Fibroblast of pulmonary artery (primary cell): ENCODE data around the gene AKNA.
A peak's percentile ranks its signal among the peaks of the same experiment; 100 is the strongest.

Source experiments
- DNase-seq: peaks from one replicate; pipeline ENCODE4 v3.0.0-alpha.2; 2010; ENCODE audit warnings: low read depth
- H3K4me3 ChIP-seq: replicated peaks from 2 replicates; pipeline ENCODE4 v1.5.1; 2011; ENCODE audit warnings: low read depth, mild to moderate bottlenecking, control low read depth, low read length, moderate library complexity
- CTCF ChIP-seq: IDR thresholded peaks from 2 replicates; pipeline ENCODE4 v1.5.1; 2011; ENCODE audit warnings: mild to moderate bottlenecking, control low read depth, low read length, inconsistent platforms; ENCODE audit errors: missing control alignments

AKNA gene

GRCh38 chr9:114405294-114406034 lies 17.7 kb upstream of the AKNA start:
- DNase-seq: peak; percentile 85
- TF ChIP-seq CTCF: peak; percentile 79
- no peak overlapping the region for H3K4me3 ChIP-seq

- no peak for TF ChIP-seq CTCF
- no peak for DNase-seq
- no peak overlapping the region for H3K4me3 ChIP-seq
Measured at GRCh38 chr9:114404531-114404930, 16.7 kb upstream of the AKNA start.

DNA sequence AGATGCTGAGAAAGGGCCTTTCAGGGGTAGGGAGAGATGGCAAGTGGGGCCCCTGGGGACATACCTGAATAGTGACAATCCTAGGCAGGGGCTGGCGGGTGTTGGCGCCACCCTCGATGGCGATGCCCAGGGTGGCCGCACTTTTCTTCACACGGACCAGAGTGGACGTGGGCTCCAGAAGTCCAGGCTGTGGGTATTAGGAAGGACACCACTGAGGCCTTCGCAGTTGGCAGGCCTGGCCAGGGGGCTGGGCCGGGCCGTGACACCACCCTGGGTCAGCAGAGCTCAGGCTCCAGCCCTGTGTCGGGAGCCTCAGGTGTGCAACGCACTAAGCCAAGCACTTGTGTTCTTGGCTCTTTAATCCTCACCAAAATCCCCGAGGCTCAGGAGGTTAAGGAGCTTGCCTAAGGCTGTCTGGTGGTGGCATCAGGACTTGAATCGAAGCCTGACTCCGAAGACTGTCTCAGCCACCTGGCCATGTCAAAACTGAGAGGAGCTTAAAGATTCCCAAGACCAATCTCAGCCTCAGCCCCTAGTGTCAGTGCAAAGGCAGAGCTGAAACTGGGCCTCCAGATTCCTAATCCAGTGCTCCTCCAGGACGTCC lies 15.5 kb upstream of the AKNA start:
- no peak for DNase-seq
- no peak for TF ChIP-seq CTCF

GRCh38 chr9:114401344-114401743 lies 13.6 kb upstream of the AKNA start:
- no peak overlapping the region for H3K4me3 ChIP-seq
- DNase-seq: no peak
- no peak for TF ChIP-seq CTCF

More for the DNA sequence above, 15.5 kb upstream of the AKNA start:
- no peak overlapping the region for H3K4me3 ChIP-seq

DNA sequence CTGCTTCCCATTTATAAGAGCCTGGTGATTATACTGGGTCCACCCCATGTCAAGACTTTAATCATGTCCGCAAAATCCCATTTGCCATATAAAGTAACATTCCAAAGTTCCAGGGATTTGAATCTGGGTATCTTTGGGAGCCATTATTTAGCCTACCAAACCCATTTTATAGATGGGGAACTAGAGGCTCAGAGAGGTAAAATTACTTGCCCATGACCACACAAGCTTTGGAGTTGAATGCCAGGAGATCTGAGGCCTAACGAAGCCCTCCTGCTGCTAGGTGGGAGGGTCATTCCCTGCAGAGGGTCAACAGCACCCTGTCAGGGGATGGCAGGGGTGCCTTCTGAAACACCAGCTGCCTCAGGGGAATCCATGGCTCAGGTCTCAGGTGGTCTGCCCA lies 13.0 kb upstream of the AKNA start:
- DNase-seq: no peak
- TF ChIP-seq CTCF: no peak
- no peak overlapping the region for H3K4me3 ChIP-seq

DNA sequence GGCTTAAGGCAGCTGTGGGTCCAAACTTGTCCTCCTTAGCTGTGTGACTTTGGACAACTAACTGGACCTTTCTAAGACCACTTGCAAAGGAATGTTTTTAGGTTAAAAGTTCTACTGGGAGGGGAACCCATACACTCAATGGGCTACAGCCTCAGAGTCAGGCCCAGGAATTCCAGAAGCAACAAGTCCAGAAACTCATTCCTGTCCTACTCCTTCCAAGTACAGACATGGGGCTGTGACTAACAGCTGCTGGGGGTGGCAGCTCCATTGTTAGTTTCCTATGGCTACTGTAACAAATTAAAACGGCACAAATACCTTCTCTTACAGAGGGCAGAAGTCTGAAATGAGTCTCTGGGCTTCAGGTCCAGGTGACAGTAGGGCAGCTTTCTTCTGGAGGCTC lies 12.4 kb upstream of the AKNA start:
- no peak for DNase-seq
- H3K4me3 ChIP-seq: no peak overlapping the region
- no peak for TF ChIP-seq CTCF

DNA sequence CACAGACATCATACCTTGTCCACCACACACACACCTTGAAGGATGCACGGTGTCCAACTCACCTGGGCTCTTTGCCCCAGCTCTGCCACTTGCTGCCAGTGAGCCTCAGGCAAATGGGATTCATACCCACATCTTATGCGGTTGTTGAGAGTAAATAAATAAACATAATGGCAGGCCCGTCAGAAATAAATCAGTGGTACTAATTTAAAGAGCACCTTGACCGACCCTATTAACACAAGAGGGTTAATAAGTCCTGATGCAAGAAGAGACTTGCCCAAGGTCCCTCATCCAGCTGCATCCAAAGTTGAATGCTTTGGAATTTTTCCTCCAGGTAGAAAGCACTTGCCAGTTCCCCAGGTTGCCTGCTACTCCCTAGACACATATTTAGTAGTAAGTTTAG lies 11.6 kb upstream of the AKNA start:
- no peak overlapping the region for H3K4me3 ChIP-seq
- TF ChIP-seq CTCF: no peak

More for the DNA sequence above, 11.6 kb upstream of the AKNA start:
- no peak for DNase-seq
